WTC11 (cell line): Measurements from ENCODE around the gene CLTCL1. TPM values are rescaled to one million over a fixed set of nuclear protein-coding genes. Genes with fewer than 3 reads are reported as not detected.

Source experiments
- ATAC-seq: fragments of 200-7000 bp; cut with Tn5 transposase; 2 replicates; pipeline ENCODE4 v1.10.0; 2021; ENCODE audit warnings: mild to moderate bottlenecking, moderate library complexity
- CTCF ChIA-PET: fragments of 300-600 bp; sonication (Branson Sonifier 250); formaldehyde crosslinking; loops from one replicate; lab custom pipeline; 2021; ENCODE audit warnings: antibody characterized with exemption; lab: Charles Lee
- POLR2A ChIA-PET: fragments of 350-600 bp; sonication (Branson Sonifier 250); formaldehyde crosslinking; loops from one replicate; lab custom pipeline; 2021; ENCODE audit warnings: antibody characterized with exemption; lab: Charles Lee
- DNase-seq: peaks from one replicate; pipeline ENCODE4 v3.0.0; 2021; ENCODE audit warnings: low spot score
- H3K27ac Mint-ChIP-seq: 2 replicates; pipeline ENCODE4 v1.8.0; 2021; ENCODE audit warnings: mixed read lengths
- H3K27me3 Mint-ChIP-seq: 2 replicates; pipeline ENCODE4 v1.8.0; 2021; ENCODE audit warnings: low read depth, mild to moderate bottlenecking, moderate library complexity, mixed read lengths
- H3K36me3 Mint-ChIP-seq: 2 replicates; pipeline ENCODE4 v1.8.0; 2021; ENCODE audit warnings: mixed read lengths
- H3K4me1 Mint-ChIP-seq: 2 replicates; pipeline ENCODE4 v1.8.0; 2022; ENCODE audit warnings: mixed read lengths
- H3K4me3 Mint-ChIP-seq: 2 replicates; pipeline ENCODE4 v1.8.0; 2021; ENCODE audit warnings: mild to moderate bottlenecking, moderate library complexity, mixed read lengths
- H3K9me3 Mint-ChIP-seq: 2 replicates; pipeline ENCODE4 v1.8.0; 2021; ENCODE audit warnings: mixed read lengths
- CREB1 ChIP-seq: sonication (generic); formaldehyde crosslinking; IDR thresholded peaks from 2 replicates; pipeline ENCODE4 v1.8.0; 2023; ENCODE audit warnings: mild to moderate bottlenecking, missing genetic modification reagents
- CTCF ChIP-seq: fragments of 200-600 bp; IDR thresholded peaks from 2 replicates; pipeline ENCODE4 v1.8.0; 2022; ENCODE audit warnings: antibody characterized with exemption
- E2F5 ChIP-seq: sonication (generic); formaldehyde crosslinking; IDR thresholded peaks from 2 replicates; pipeline ENCODE4 v1.8.1; 2022; ENCODE audit warnings: mild to moderate bottlenecking, moderate library complexity, missing genetic modification reagents
- EMX1 ChIP-seq: fragments of 250-450 bp; sonication (Bioruptor Pico); IDR thresholded peaks from 2 replicates; pipeline ENCODE4 v1.8.0; 2021; ENCODE audit warnings: mild to moderate bottlenecking
- FOXP4 ChIP-seq: sonication (generic); formaldehyde crosslinking; IDR thresholded peaks from 2 replicates; pipeline ENCODE4 v1.8.0; 2022; ENCODE audit warnings: mild to moderate bottlenecking, missing genetic modification reagents
- RORB ChIP-seq: fragments of 250-450 bp; sonication (Bioruptor Pico); IDR thresholded peaks from 2 replicates; pipeline ENCODE4 v1.9.0; 2021; ENCODE audit warnings: mild to moderate bottlenecking
- TEAD1 ChIP-seq: sonication (generic); formaldehyde crosslinking; IDR thresholded peaks from 2 replicates; pipeline ENCODE4 v1.8.0; 2022; ENCODE audit warnings: mild to moderate bottlenecking, missing genetic modification reagents
- USF1 ChIP-seq: sonication (generic); formaldehyde crosslinking; IDR thresholded peaks from 2 replicates; pipeline ENCODE4 v1.8.0; 2022; ENCODE audit warnings: mild to moderate bottlenecking, missing genetic modification reagents
- ZBTB43 ChIP-seq: sonication (generic); formaldehyde crosslinking; IDR thresholded peaks from 2 replicates; pipeline ENCODE4 v1.8.1; 2023; ENCODE audit warnings: mild to moderate bottlenecking, missing genetic modification reagents
- ZNF232 ChIP-seq: sonication (generic); formaldehyde crosslinking; IDR thresholded peaks from 2 replicates; pipeline ENCODE4 v1.8.0; 2022; ENCODE audit warnings: mild to moderate bottlenecking, missing genetic modification reagents
- total RNA-seq: library from RNA; stranded (reverse); gene quantifications from 3 replicates; pipeline ENCODE4 v1.2.3, GENCODE V29; 2021
- TF ChIP-seq, protein P1 (sequence below): fragments of 250-450 bp; sonication (Bioruptor Pico); IDR thresholded peaks from 2 replicates; pipeline ENCODE4 v1.8.0; 2021; ENCODE audit warnings: mild to moderate bottlenecking
- TF ChIP-seq, protein P2 (sequence below): sonication (generic); formaldehyde crosslinking; IDR thresholded peaks from 2 replicates; pipeline ENCODE4 v1.8.1; 2023; ENCODE audit warnings: mild to moderate bottlenecking, missing genetic modification reagents

CLTCL1 gene
- total RNA-seq, 1 experiment from 2014 or later = 15.5 TPM

DNA sequence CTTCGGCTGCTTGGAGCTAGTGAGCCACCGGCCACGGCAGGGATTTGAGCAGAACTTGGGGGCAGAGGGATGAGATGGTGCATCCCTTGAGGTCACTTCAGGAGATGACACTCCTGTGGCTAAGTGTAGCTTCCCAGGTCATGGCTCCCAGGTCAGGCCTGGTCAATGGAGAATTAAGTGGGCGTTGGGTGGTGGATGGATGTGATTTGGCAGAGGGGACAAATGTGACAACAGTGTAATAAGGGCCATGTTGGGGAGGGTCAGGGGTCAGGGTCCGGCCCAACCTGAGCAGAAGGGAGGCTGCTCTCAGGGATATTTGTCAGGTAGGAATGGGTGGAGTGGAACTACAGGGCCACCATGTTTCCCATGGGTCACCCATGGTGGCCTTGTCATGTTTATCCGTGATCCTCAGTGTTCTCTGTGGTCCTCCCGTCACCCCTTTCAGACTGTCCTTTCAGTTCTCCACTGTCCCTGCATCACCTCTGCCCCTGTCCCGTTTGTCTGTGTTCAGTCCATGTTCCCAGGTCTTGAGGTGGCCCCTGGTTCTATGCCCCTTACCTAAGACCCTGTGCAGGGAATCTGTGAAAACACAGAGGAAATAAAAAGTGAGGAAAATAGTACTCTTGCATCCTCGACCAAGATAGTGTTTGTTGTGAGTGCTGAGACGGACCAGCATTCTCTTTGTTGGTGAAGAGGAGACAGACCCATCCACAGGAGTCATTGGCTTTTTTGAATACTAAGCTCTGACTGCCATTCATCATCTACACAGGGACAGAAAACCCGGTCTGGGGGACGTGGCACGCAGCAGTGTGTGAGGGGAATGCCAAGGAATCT, 119.1 kb downstream of the CLTCL1 start:
- no peaks in the 10 kb centered on the region for H3K9me3 Mint-ChIP-seq
- peak overlapping the region; percentile 88 for H3K27ac Mint-ChIP-seq
- CTCF ChIA-PET = interaction anchor here (0.8 kb wide), 1 partner anchor 28 kb away, joined by 3 read pairs; the partner anchor contains the start of gene ESS2
- peak overlapping the region; percentile 95 for H3K4me3 Mint-ChIP-seq
- H3K27me3 Mint-ChIP-seq = peaks cover 35% of the 10 kb centered on the region
- POLR2A ChIA-PET = interaction anchor here (0.9 kb wide), 1 partner anchor 15 kb away, joined by 3 read pairs; no protein-coding TSS in a partner anchor
- peaks cover 60% of the 10 kb centered on the region for H3K4me1 Mint-ChIP-seq
- TF ChIP-seq ZBTB43 (CRISPR knock-in tag) (0 out of 2 replicates have a peak, but pooled peaks have one; percentile 7), TEAD1 (CRISPR knock-in tag) (no peak)
- no peaks in the 10 kb centered on the region; the same call in 1 of the 2 replicates for H3K36me3 Mint-ChIP-seq
- DNase-seq (no peak), ATAC-seq (no peak)

GRCh38 chr22:19169947-19170318, 121.6 kb downstream of the CLTCL1 start:
- TF ChIP-seq CREB1 = no peak
- TF ChIP-seq, protein P1, sequence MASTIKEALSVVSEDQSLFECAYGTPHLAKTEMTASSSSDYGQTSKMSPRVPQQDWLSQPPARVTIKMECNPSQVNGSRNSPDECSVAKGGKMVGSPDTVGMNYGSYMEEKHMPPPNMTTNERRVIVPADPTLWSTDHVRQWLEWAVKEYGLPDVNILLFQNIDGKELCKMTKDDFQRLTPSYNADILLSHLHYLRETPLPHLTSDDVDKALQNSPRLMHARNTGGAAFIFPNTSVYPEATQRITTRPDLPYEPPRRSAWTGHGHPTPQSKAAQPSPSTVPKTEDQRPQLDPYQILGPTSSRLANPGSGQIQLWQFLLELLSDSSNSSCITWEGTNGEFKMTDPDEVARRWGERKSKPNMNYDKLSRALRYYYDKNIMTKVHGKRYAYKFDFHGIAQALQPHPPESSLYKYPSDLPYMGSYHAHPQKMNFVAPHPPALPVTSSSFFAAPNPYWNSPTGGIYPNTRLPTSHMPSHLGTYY (CRISPR knock-in tag) = no peak
- 0 out of 2 replicates have a peak, but pooled peaks have one; percentile 37 for TF ChIP-seq E2F5
- TF ChIP-seq FOXP4 (CRISPR knock-in tag) = no peak
- H3K4me3 Mint-ChIP-seq = peak overlapping the region; percentile 95
- ATAC-seq (no peak), DNase-seq (no peak)
- no peak overlapping the region for H3K27ac Mint-ChIP-seq
- peaks cover 45% of the 10 kb centered on the region for H3K4me1 Mint-ChIP-seq
- H3K9me3 Mint-ChIP-seq = no peaks in the 10 kb centered on the region
- no peaks in the 10 kb centered on the region for H3K36me3 Mint-ChIP-seq
- CTCF ChIA-PET = interaction anchor here (1.5 to 2.3 kb wide), 3 partner anchors 15 to 25 kb away, joined by 3 to 8 read pairs (median 8); partner anchors contain the start of gene ESS2
- peaks cover 58% of the 10 kb centered on the region for H3K27me3 Mint-ChIP-seq
- POLR2A ChIA-PET = no interaction called here

GRCh38 chr22:19169002-19169946, 122.2 kb downstream of the CLTCL1 start:
- TF ChIP-seq USF1 (no peak), EMX1 (CRISPR knock-in tag) (no peak), RORB (no peak), ZNF232 (CRISPR knock-in tag) (no peak), CTCF (no peak)
- TF ChIP-seq, protein P2, sequence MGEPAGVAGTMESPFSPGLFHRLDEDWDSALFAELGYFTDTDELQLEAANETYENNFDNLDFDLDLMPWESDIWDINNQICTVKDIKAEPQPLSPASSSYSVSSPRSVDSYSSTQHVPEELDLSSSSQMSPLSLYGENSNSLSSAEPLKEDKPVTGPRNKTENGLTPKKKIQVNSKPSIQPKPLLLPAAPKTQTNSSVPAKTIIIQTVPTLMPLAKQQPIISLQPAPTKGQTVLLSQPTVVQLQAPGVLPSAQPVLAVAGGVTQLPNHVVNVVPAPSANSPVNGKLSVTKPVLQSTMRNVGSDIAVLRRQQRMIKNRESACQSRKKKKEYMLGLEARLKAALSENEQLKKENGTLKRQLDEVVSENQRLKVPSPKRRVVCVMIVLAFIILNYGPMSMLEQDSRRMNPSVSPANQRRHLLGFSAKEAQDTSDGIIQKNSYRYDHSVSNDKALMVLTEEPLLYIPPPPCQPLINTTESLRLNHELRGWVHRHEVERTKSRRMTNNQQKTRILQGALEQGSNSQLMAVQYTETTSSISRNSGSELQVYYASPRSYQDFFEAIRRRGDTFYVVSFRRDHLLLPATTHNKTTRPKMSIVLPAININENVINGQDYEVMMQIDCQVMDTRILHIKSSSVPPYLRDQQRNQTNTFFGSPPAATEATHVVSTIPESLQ (CRISPR knock-in tag) = no peak
- no peak overlapping the region for H3K27ac Mint-ChIP-seq
- H3K4me1 Mint-ChIP-seq = peaks cover 41% of the 10 kb centered on the region
- ChIA-PET POLR2A (no interaction called here), CTCF (interaction anchor here (1.0 to 2.3 kb wide), 5 partner anchors 10 to 25 kb away, joined by 3 to 9 read pairs (median 8); partner anchors contain the start of genes ESS2 and SLC25A1)
- H3K4me3 Mint-ChIP-seq = peak overlapping the region; percentile 95
- H3K27me3 Mint-ChIP-seq = peaks cover 64% of the 10 kb centered on the region
- ATAC-seq (no peak), DNase-seq (no peak)
- H3K9me3 Mint-ChIP-seq = no peaks in the 10 kb centered on the region
- no peaks in the 10 kb centered on the region for H3K36me3 Mint-ChIP-seq
